ENCODE results near the gene CALR.

DNA sequence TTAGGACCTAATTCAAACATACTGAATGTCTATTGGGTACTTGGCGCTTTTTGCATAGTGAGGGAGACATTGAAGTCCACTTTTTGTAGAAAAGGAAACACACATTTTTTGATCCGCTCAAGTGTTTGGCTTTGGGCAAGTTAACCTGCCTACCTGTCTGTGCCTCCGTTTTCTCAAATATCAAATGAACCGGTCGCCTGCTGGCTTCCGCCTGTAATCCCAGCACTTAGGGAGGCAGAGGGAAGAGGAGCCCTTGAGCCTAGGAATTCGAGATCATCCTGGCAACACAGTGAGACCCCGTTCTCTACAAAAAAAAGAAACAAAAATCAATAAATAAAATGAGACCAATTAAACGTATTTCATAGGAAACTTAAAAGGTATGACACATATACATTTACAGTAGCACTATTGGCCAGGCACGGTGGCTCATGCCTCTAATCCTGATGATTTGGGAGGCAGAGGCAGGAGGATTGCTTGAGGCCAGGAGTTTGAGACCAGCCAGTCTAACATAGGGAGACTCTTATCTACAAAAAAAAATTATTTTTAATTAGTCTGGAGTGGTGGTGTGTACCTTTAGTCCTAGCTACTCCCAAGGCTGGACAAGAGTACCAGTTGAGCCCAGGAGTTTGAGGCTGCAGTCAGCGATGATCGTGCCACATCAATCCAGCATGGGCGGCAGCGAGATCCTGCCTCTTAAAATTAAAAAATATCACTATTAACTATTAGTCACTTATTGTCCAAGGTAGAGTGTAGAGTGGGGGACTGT, 8.5 kb downstream of the CALR start:
- TF ChIP-seq, protein P1, sequence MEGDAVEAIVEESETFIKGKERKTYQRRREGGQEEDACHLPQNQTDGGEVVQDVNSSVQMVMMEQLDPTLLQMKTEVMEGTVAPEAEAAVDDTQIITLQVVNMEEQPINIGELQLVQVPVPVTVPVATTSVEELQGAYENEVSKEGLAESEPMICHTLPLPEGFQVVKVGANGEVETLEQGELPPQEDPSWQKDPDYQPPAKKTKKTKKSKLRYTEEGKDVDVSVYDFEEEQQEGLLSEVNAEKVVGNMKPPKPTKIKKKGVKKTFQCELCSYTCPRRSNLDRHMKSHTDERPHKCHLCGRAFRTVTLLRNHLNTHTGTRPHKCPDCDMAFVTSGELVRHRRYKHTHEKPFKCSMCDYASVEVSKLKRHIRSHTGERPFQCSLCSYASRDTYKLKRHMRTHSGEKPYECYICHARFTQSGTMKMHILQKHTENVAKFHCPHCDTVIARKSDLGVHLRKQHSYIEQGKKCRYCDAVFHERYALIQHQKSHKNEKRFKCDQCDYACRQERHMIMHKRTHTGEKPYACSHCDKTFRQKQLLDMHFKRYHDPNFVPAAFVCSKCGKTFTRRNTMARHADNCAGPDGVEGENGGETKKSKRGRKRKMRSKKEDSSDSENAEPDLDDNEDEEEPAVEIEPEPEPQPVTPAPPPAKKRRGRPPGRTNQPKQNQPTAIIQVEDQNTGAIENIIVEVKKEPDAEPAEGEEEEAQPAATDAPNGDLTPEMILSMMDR (tag by site-specific recombination; IDR thresholded peaks at IDR 0.05), result no peak
- TF ChIP-seq ZNF24 (tag by site-specific recombination; IDR thresholded peaks at IDR 0.05), result no peak
- no peak for TF ChIP-seq ZFP69B (tag by site-specific recombination; IDR thresholded peaks at IDR 0.05)
- TF ChIP-seq TCF7L2 (IDR thresholded peaks at IDR 0.05; ENCODE audit: borderline replicate concordance, low read depth, low read length), result no peak
- TF ChIP-seq ZNF558 (tag by site-specific recombination; IDR thresholded peaks at IDR 0.05), result no peak
- TF ChIP-seq, protein P2, sequence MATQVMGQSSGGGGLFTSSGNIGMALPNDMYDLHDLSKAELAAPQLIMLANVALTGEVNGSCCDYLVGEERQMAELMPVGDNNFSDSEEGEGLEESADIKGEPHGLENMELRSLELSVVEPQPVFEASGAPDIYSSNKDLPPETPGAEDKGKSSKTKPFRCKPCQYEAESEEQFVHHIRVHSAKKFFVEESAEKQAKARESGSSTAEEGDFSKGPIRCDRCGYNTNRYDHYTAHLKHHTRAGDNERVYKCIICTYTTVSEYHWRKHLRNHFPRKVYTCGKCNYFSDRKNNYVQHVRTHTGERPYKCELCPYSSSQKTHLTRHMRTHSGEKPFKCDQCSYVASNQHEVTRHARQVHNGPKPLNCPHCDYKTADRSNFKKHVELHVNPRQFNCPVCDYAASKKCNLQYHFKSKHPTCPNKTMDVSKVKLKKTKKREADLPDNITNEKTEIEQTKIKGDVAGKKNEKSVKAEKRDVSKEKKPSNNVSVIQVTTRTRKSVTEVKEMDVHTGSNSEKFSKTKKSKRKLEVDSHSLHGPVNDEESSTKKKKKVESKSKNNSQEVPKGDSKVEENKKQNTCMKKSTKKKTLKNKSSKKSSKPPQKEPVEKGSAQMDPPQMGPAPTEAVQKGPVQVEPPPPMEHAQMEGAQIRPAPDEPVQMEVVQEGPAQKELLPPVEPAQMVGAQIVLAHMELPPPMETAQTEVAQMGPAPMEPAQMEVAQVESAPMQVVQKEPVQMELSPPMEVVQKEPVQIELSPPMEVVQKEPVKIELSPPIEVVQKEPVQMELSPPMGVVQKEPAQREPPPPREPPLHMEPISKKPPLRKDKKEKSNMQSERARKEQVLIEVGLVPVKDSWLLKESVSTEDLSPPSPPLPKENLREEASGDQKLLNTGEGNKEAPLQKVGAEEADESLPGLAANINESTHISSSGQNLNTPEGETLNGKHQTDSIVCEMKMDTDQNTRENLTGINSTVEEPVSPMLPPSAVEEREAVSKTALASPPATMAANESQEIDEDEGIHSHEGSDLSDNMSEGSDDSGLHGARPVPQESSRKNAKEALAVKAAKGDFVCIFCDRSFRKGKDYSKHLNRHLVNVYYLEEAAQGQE (tag by site-specific recombination; IDR thresholded peaks at IDR 0.05), result no peak
- TF ChIP-seq ZNF248 (tag by site-specific recombination; IDR thresholded peaks at IDR 0.05), result no peak
- TF ChIP-seq, protein P3, sequence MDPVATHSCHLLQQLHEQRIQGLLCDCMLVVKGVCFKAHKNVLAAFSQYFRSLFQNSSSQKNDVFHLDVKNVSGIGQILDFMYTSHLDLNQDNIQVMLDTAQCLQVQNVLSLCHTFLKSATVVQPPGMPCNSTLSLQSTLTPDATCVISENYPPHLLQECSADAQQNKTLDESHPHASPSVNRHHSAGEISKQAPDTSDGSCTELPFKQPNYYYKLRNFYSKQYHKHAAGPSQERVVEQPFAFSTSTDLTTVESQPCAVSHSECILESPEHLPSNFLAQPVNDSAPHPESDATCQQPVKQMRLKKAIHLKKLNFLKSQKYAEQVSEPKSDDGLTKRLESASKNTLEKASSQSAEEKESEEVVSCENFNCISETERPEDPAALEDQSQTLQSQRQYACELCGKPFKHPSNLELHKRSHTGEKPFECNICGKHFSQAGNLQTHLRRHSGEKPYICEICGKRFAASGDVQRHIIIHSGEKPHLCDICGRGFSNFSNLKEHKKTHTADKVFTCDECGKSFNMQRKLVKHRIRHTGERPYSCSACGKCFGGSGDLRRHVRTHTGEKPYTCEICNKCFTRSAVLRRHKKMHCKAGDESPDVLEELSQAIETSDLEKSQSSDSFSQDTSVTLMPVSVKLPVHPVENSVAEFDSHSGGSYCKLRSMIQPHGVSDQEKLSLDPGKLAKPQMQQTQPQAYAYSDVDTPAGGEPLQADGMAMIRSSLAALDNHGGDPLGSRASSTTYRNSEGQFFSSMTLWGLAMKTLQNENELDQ (tag by site-specific recombination; IDR thresholded peaks at IDR 0.05; ENCODE audit: low read depth), result no peak
- TF ChIP-seq GLIS1 (tag by site-specific recombination; IDR thresholded peaks at IDR 0.05), result no peak
- TF ChIP-seq, protein P4, sequence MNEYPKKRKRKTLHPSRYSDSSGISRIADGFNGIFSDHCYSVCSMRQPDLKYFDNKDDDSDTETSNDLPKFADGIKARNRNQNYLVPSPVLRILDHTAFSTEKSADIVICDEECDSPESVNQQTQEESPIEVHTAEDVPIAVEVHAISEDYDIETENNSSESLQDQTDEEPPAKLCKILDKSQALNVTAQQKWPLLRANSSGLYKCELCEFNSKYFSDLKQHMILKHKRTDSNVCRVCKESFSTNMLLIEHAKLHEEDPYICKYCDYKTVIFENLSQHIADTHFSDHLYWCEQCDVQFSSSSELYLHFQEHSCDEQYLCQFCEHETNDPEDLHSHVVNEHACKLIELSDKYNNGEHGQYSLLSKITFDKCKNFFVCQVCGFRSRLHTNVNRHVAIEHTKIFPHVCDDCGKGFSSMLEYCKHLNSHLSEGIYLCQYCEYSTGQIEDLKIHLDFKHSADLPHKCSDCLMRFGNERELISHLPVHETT (tag by site-specific recombination; IDR thresholded peaks at IDR 0.05), result no peak
